B cell (primary cell): ENCODE results near the gene TSPAN9. TPM values are rescaled to one million over a fixed set of nuclear protein-coding genes. Genes with fewer than 3 reads are reported as not detected.

Source experiments
- ATAC-seq: fragments of 200-7000 bp; cut with Tn5 transposase; one replicate; pipeline ENCODE4 v1.10.0; 2021; ENCODE audit warnings: low read depth, mild to moderate bottlenecking, moderate number of reproducible peaks, moderate library complexity
- CTCF ChIA-PET: fragments of 350-600 bp; sonication (Branson Sonifier 250); formaldehyde crosslinking; loops from one replicate; lab custom pipeline; 2021; ENCODE audit warnings: antibody characterized with exemption, inconsistent platforms; lab: Charles Lee
- POLR2A ChIA-PET: fragments of 350-600 bp; sonication (Branson Sonifier 250); formaldehyde crosslinking; loops from one replicate; lab custom pipeline; 2021; ENCODE audit warnings: antibody characterized with exemption; lab: Charles Lee
- DNase-seq: peaks from one replicate; pipeline ENCODE4 v3.0.0; 2013
- H2AFZ ChIP-seq: 2 replicates; pipeline ENCODE4 v1.6.1; 2012; ENCODE audit warnings: mild to moderate bottlenecking, low read depth, low read length; ENCODE audit not compliant: insufficient read depth, poor library complexity, severe bottlenecking
- H3K27ac ChIP-seq, 2 donors: 1 replicate in 1 of 2; 2 replicates in 1 of 2; pipeline ENCODE4 v1.5.1; 2012 to 2013; ENCODE audit warnings: low read length in 2 of 2, mild to moderate bottlenecking in 2 of 2, moderate library complexity in 1 of 2
- H3K27me3 ChIP-seq, 4 experiments: fragments of 200-600 bp in 1 of 4; sonication (generic) in 1 of 4; replicated peaks in 1 of 4; 1 replicate in 2 of 4; 2 replicates in 2 of 4; pipeline versions ENCODE4 v1.6.1 to v1.7.0; 2013 to 2016; ENCODE audit warnings: low read length in 3 of 4, mild to moderate bottlenecking in 2 of 4, mixed read lengths in 1 of 4, moderate library complexity in 1 of 4; ENCODE audit not compliant: insufficient read depth in 4 of 4, control insufficient read depth in 3 of 4; ENCODE audit errors: control extremely low read depth in 1 of 4
- H3K36me3 ChIP-seq, 2 experiments: replicated peaks in 1 of 2; 1 replicate in 1 of 2; 2 replicates in 1 of 2; pipeline versions ENCODE4 v1.6.1 to v1.7.1; 2013; ENCODE audit warnings: low read length in 1 of 2; ENCODE audit not compliant: insufficient read depth in 2 of 2, control insufficient read depth in 1 of 2; ENCODE audit errors: control extremely low read depth in 1 of 2, extremely low read depth in 1 of 2
- H3K4me1 ChIP-seq, 2 donors: fragments of 200-600 bp in 1 of 2; sonication (generic) in 1 of 2; 1 replicate in 1 of 2; 2 replicates in 1 of 2; pipeline versions ENCODE4 v1.5.1 to v1.6.1; 2013 to 2017; ENCODE audit warnings: low read length in 2 of 2; ENCODE audit not compliant: control insufficient read depth in 2 of 2, insufficient read depth in 2 of 2
- H3K4me2 ChIP-seq: replicated peaks from 2 replicates; pipeline ENCODE3; 2012; ENCODE audit warnings: mild to moderate bottlenecking, low read depth, low read length; ENCODE audit not compliant: poor library complexity, severe bottlenecking
- H3K4me3 ChIP-seq, 5 experiments: fragments of 200-600 bp in 1 of 5; sonication (generic) in 1 of 5; 1 replicate in 3 of 5; 2 replicates in 2 of 5; pipeline versions ENCODE4 v1.5.1 to v1.7.0; 2011 to 2016; ENCODE audit warnings: low read length in 4 of 5, mild to moderate bottlenecking in 4 of 5, low read depth in 2 of 5, control low read depth in 1 of 5, moderate library complexity in 1 of 5; ENCODE audit not compliant: insufficient read depth in 1 of 5; ENCODE audit errors: control extremely low read depth in 1 of 5, extremely low read depth in 1 of 5
- H3K79me2 ChIP-seq: fragments of 200-600 bp; sonication (generic); one replicate; pipeline ENCODE4 v1.6.0; 2016; ENCODE audit warnings: low read length; ENCODE audit not compliant: control insufficient read depth, insufficient read depth
- H3K9ac ChIP-seq: fragments of 200-600 bp; sonication (generic); 2 replicates; pipeline ENCODE4 v1.6.1; 2017; ENCODE audit warnings: mild to moderate bottlenecking, low read length, moderate library complexity
- H3K9me3 ChIP-seq, 3 donors: one replicate each; pipeline versions ENCODE4 v1.6.1 to v1.7.1; 2013; ENCODE audit warnings: low read length in 2 of 3; ENCODE audit not compliant: control insufficient read depth in 2 of 3, insufficient read depth in 1 of 3; ENCODE audit errors: control extremely low read depth in 1 of 3
- H4K20me1 ChIP-seq: 2 replicates; pipeline ENCODE4 v1.6.0; 2012; ENCODE audit warnings: mild to moderate bottlenecking, low read length; ENCODE audit not compliant: insufficient read depth, control insufficient read depth, poor library complexity, severe bottlenecking
- H3K27ac Mint-ChIP-seq: one replicate; pipeline ENCODE4 v1.8.0; 2021; ENCODE audit warnings: mixed read lengths
- H3K27me3 Mint-ChIP-seq: one replicate; pipeline ENCODE4 v1.8.0; 2021; ENCODE audit warnings: mixed read lengths
- H3K4me1 Mint-ChIP-seq: one replicate; pipeline ENCODE4 v1.8.0; 2021; ENCODE audit warnings: mixed read lengths
- H3K4me3 Mint-ChIP-seq: one replicate; pipeline ENCODE4 v1.8.0; 2021; ENCODE audit warnings: mixed read lengths
- H3K9me3 Mint-ChIP-seq: one replicate; pipeline ENCODE4 v1.8.0; 2022; ENCODE audit warnings: mixed read lengths; ENCODE audit not compliant: insufficient read depth
- EZH2 ChIP-seq: IDR thresholded peaks from 2 replicates; pipeline ENCODE4 v1.6.1; 2012; ENCODE audit warnings: borderline replicate concordance, low read depth, mild to moderate bottlenecking, moderate library complexity, low read length; ENCODE audit not compliant: insufficient read depth, poor library complexity, severe bottlenecking
- WGBS: methylation state at CpG from one replicate; pipeline ENCODE4 v1.1.5; 2013; ENCODE audit warnings: missing lambda C conversion rate; ENCODE audit not compliant: insufficient coverage; 5-methylcytosine and 5-hydroxymethylcytosine counted together
- intact Hi-C: fragments of 100-400 bp; cut with micrococcal nuclease; formaldehyde crosslinking; loops from one replicate; pipeline ENCODE4 v1.10.0; 2022
- polyA plus RNA-seq: library from polyadenylated mRNA; depleted of rRNA; stranded (reverse); fragments of >200 nt; gene quantifications from 2 replicates; pipeline ENCODE4 v1.2.3, GENCODE V29; 2012
- total RNA-seq, 2 donors: library from RNA; stranded (reverse); fragments of 120-200 nt in 1 of 2; gene quantifications; 1 replicate in 1 of 2; 2 replicates in 1 of 2; pipeline versions ENCODE4 v1.2.3 to v1.2.4, GENCODE V29; 2013 to 2022
- TF ChIP-seq, protein P1 (sequence below): fragments of 200-600 bp; IDR thresholded peaks from one replicate; pipeline ENCODE4 v1.8.0; 2022; ENCODE audit warnings: antibody characterized with exemption, mild to moderate bottlenecking

Gene TSPAN9
- total and polyA plus RNA-seq, 2 donors (not counting 1 experiment from before 2014, with no cell fraction given), result 0.15 to 0.37 TPM

DNA sequence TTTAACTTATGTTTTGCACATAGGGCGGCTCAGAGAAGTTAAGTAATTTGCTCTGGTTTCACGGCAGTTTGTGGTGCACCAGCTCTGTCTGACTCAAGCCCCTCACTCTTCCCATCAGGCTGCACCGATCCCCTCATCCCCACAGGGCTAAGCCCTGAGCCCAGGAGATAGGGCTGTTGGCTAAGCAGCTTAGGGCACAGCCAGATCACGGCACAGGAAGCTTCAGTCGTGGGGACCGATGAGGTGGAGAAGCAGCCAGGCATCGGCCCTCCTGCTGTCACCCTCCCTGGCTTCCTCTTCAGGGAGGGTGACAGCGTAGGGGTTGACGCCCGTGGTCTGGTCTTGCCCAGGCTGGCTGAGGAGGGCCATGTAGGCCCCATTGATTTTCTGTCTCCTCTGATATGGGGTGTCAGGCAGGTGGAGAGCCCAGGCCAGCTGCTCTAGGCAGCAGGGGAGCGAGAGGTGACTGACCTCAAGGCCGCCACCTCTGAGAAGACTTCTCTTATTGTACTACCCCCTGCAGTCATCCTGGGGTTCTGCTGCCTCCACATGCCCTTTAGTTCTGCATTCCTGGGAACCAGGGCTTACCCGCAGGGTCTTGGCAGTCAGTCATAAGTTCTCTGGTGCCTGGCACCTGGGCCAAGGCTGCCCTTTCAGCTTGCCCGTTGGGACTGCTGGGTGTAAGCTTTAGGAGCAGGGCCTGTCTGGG is 166.4 kb downstream of the TSPAN9 start:
- H3K36me3 ChIP-seq, result no peaks in the 10 kb centered on the region
- H3K4me1 Mint-ChIP-seq, result peaks cover 6% of the 10 kb centered on the region
- DNase-seq, result no peak
- no peak for ATAC-seq
- 49% methylated on average over 14 of the region's 14 CpGs for WGBS
- no peak for TF ChIP-seq EZH2
- TF ChIP-seq, protein P1, sequence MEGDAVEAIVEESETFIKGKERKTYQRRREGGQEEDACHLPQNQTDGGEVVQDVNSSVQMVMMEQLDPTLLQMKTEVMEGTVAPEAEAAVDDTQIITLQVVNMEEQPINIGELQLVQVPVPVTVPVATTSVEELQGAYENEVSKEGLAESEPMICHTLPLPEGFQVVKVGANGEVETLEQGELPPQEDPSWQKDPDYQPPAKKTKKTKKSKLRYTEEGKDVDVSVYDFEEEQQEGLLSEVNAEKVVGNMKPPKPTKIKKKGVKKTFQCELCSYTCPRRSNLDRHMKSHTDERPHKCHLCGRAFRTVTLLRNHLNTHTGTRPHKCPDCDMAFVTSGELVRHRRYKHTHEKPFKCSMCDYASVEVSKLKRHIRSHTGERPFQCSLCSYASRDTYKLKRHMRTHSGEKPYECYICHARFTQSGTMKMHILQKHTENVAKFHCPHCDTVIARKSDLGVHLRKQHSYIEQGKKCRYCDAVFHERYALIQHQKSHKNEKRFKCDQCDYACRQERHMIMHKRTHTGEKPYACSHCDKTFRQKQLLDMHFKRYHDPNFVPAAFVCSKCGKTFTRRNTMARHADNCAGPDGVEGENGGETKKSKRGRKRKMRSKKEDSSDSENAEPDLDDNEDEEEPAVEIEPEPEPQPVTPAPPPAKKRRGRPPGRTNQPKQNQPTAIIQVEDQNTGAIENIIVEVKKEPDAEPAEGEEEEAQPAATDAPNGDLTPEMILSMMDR, result no peak
- no peak overlapping the region for H3K27ac ChIP-seq
- H2AFZ ChIP-seq, result no peak overlapping the region
- no peaks in the 10 kb centered on the region for H4K20me1 ChIP-seq
- intact Hi-C loops, result no loop called here
- no peak overlapping the region for H3K4me2 ChIP-seq
- no peaks in the 10 kb centered on the region for H3K79me2 ChIP-seq
- H3K27me3 ChIP-seq, result no peaks in the 10 kb centered on the region
- POLR2A ChIA-PET, result no interaction called here
- H3K4me3 ChIP-seq, result no peak overlapping the region
- peaks cover 0 to 6% of the 10 kb centered on the region in 2 donors for H3K4me1 ChIP-seq
- no peak overlapping the region for H3K9ac ChIP-seq
- CTCF ChIA-PET, result no interaction called here
- H3K4me3 Mint-ChIP-seq, result no peak overlapping the region
- H3K9me3 ChIP-seq, result peaks cover 0 to 6% (median 0%) of the 10 kb centered on the region in 3 donors
- no peak overlapping the region for H3K27ac Mint-ChIP-seq
- H3K9me3 Mint-ChIP-seq, result no peaks in the 10 kb centered on the region
- peaks cover 4% of the 10 kb centered on the region for H3K27me3 Mint-ChIP-seq

DNA sequence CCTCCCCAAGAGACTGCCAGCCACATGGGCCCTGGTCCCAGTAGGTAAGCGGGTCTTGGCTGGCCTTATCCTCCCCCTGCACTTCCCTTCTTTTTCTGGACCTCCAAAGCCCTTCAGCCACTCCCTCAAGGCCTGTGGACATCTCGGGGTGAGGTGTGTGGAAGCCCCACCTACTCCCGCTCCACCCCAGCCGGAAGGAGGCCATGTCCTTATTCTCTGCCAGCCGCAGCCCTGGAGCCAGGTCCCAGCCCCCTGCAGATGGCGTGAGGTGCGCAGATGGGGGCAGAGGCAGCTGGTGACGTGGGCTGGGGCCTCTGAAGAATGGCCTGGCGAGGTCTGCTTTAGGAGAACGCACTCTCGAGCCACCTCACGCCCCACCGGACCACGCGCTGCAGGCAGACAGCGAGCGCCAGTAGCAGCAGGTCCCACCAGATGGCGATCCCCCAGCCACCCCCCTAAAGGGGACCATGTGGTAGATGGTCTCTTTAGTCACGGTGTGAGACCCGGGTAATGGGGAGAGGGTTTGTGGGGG is 167.1 kb downstream of the TSPAN9 start:
- Histone ChIP-seq H3K9me3 (peaks cover 0 to 6% (median 0%) of the 10 kb centered on the region in 3 donors), H3K9ac (no peak overlapping the region), H3K4me2 (no peak overlapping the region), H3K79me2 (no peaks in the 10 kb centered on the region), H3K27me3 (no peaks in the 10 kb centered on the region), H2AFZ (no peak overlapping the region), H3K4me3 (no peak overlapping the region), H3K4me1 (peaks cover 4 to 8% of the 10 kb centered on the region in 2 donors), H4K20me1 (no peaks in the 10 kb centered on the region), H3K36me3 (no peaks in the 10 kb centered on the region), H3K27ac (no peak overlapping the region)
- ATAC-seq (no peak), DNase-seq (no peak)
- 91% methylated on average over 15 of the region's 20 CpGs for WGBS
- Mint-ChIP-seq H3K27me3 (peaks cover 7% of the 10 kb centered on the region), H3K4me3 (no peak overlapping the region), H3K27ac (no peak overlapping the region), H3K9me3 (no peaks in the 10 kb centered on the region), H3K4me1 (peaks cover 13% of the 10 kb centered on the region)
- CTCF ChIA-PET, result no interaction called here
- intact Hi-C loops, result no loop called here
- POLR2A ChIA-PET, result no interaction called here
- TF ChIP-seq, protein P1, result no peak
- no peak for TF ChIP-seq EZH2
